Smooth muscle cell of the coronary artery (primary cell): ENCODE results near the gene RHOT1. TPM values are rescaled to one million over a fixed set of nuclear protein-coding genes. Genes with fewer than 3 reads are reported as not detected.

Source experiments
- total RNA-seq: library from RNA; depleted of rRNA; stranded (reverse); fragments of >200 nt; gene quantifications from 2 replicates; pipeline ENCODE4 v1.2.3, GENCODE V29; 2014; ENCODE audit warnings: low replicate concordance

The RHOT1 gene
- 23.8 and 26.1 TPM in 2 replicates for total RNA-seq

GRCh38 chr17:32142038-32142856, at the start of gene RHOT1:
TSS of gene RHOT1 (plus strand) at chr17:32142502. CDS start at chr17:32142693, 191 bp downstream.

GRCh38 chr17:32265192-32265923, 123.1 kb downstream of the RHOT1 start, which contains the start of gene RHBDL3:
TSS of gene RHBDL3 (plus strand) at chr17:32265832. CDS start at chr17:32266190, 358 bp downstream.

Other genes starting within 250 kb of the RHOT1 start
- gene UTP6, start 240.8 kb upstream of the RHOT1 start, total RNA-seq: 19.3 and 28.5 TPM in 2 replicates
- gene SUZ12, start 205.5 kb upstream of the RHOT1 start, total RNA-seq: 6.0 and 12.6 TPM in 2 replicates
- gene LRRC37B, start 135.1 kb upstream of the RHOT1 start, total RNA-seq: 10.5 and 22.0 TPM in 2 replicates
- gene RHBDL3, start 123.3 kb downstream of the RHOT1 start, total RNA-seq: under 0.01 and 0.12 TPM in 2 replicates
- gene C17orf75, start 199.7 kb downstream of the RHOT1 start, total RNA-seq: 14.0 and 25.3 TPM in 2 replicates
- gene ZNF207, start 207.7 kb downstream of the RHOT1 start, total RNA-seq: 54.5 and 77.2 TPM in 2 replicates